Pulmonary artery endothelial cell (primary cell): ENCODE data around the gene QDPR. TPM values are rescaled to one million over a fixed set of nuclear protein-coding genes. Genes with fewer than 3 reads are reported as not detected.

Source experiments
- DNase-seq: peaks from one replicate; pipeline ENCODE4 v3.0.0-alpha.2; 2011; ENCODE audit warnings: low read depth, low spot score
- total RNA-seq: library from RNA; depleted of rRNA; stranded (reverse); fragments of >200 nt; gene quantifications from 2 replicates; pipeline ENCODE4 v1.2.3, GENCODE V29; 2014

The QDPR gene
- total RNA-seq, 1 donor from 2014 or later, result 28.9 TPM

DNA sequence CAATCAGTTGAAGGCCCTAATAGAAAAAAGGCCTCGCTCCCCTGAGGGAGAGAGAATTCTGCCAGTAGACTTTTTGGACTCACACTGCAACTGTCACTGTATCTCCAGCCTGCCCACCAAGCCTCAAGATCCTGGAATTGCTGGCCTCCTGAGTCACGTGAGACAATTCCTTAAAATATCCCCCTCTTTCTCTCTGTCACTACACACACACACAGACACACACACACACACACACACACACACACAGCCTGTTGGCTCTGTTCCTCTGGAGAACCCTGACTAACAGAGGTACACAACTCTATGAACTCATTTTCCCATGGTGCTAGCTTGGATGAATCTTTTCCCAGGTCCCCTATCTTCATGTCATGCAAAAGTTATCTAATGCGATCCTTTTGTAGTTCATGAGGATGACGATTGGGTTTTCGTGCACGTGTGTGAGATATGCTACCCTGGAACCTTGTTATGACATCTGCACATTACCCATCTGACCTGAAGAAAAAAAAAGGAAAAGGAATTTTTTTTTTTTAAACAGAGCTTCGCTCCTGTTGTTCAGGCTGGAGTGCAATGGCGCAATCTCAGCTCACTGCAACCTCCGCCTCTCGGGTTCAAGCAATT is 16.8 kb upstream of the QDPR start:
- no peak for DNase-seq

- no peak for DNase-seq
Observed at GRCh38 chr4:17526695-17527477, 15.0 kb upstream of the QDPR start.

- DNase-seq, result no peak
Observed at GRCh38 chr4:17523662-17524061, 11.8 kb upstream of the QDPR start.

DNA sequence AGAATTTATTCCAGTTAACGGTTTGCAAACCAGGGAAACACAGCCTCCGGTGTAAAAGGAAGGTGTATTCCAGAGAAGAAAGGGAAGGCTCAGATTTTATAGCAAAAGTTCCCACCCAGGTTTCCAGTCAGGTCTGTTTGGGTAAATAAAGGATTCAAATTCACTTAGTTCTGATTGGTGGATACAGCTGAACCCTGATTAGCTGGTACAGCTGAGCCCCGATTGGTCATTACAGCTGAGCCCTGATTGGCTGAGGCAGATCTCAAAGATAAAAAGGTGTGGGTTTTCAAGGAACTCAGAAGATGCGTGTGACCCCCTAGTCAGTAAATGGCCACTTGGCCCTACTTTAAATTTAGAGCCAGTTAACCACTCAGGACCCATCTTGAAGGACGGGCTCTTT is 9.7 kb upstream of the QDPR start:
- DNase-seq, result no peak

DNA sequence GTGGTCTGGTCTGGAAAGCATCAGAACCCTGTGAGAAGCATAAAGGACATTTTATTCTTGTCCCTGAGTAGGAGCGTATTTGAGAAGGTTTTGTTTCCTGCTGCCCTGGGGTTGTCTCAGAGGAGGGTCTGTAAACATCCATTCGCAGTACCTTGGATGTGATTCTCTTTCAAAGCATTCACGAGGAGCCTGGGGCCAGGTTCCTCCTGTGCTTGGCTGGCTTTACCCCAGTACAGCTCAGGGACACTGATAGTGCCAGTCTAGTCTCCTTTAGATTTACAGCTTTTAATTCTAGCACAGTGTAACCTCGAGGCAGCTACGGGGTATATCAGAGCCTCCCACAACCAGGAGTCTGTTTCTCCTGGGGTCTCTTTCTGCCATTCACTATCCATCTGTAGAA is 5.8 kb upstream of the QDPR start:
- DNase-seq, result no peak

DNA sequence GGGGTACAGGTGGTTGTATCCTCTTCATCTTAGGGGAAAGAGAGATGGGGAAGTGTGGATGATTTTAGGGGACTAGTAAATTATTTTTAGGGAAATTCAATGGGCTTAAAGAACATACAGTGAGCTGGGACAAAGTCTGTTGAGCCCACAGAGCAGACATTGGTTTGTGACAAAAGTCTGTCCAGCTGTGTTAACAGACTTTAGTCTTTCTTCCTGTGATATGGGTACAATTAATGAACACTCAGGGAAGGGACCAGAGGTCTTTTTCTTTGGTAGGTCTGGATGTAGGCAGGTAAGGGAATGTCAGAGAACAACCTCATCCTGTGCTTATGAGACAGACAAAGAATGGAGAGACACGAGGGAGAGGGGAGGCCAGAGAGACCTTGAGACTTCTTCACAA is 5.1 kb upstream of the QDPR start:
- DNase-seq, result no peak

GRCh38 chr4:17515445-17516407 is 3.8 kb upstream of the QDPR start:
- no peak for DNase-seq

- DNase-seq, result no peak
Observed at GRCh38 chr4:17514865-17515264, 3.0 kb upstream of the QDPR start, which contains the start of gene CLRN2. Gene CLRN2, plus strand, starts transcription at chr4:17515165. Its CDS starts 102 bp downstream, at chr4:17515267.

DNA sequence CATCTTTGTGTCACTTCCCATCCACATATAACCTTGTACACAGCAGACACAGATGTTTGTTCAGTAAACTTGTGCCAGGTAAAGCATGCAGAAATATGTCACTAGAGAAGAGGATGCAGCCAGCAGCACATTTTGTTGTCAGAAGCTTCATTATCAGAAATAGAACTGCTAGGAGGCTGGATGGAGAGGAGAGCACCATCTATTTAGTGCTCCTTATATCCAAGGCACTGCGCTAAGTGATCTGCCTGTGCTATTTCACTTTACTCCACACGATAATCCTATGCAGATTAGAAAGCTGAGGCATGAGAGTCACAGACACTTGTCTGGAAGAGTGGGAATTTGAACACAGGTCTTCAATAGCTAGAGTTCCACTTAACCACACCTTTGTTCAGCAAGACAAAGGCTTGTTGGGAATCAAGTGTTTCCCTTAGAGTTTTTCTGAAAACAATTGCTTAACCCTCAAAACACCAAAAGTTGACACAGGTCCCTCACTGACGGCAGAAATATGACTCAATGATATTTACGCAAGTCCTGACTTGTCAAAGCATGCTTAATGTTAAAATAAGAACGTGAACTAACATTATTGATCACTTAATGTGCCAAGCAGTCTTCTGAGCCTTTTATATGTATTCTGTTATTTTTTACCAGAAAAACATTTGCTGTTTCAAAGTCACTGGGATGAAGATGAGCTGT is 1.2 kb upstream of the QDPR start:
- DNase-seq, result no peak

DNA sequence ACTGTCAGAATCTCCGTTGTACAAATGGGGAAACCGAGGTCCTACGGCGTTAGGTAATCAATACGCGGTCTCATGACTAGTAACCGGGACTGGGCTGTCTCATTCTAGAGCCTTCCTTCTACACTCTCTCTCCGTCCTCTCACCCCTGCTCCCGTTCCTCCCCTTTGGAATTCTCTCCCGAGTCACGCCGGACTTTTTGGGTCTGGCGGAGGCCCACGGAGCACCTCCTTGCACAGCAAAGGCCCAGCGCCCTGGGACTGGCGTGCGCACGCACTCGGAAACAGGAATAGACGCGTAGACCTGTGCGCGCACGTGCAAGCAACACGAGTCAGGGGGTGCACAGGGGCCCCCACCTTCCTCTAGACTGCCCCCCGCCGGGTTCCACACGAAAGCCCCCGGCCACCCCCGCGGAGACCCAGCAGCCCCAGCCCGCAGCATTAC is 361 bp downstream of the QDPR start:
- no peak for DNase-seq

- DNase-seq, result no peak
Observed at GRCh38 chr4:17511051-17511450, 839 bp downstream of the QDPR start.

DNA sequence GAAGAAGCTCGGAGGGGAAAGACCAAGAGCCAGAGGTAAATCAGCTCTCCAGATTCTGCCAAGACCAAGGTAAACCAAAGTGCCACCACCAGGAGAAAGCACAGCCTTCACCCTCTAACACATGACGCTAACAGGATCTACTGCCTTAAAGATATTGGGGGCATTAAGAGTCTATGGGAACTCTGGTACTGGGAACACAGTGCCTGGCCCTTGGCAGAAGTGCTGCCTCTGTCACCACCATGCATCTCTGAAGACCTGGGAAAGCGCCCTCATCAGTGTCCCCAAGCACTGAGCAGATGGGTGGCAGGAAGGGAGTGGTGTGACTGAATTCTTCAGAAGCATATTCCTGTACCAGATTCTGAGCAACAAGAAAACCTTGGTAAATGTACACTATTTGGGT is 1.3 kb downstream of the QDPR start:
- DNase-seq, result no peak

DNA sequence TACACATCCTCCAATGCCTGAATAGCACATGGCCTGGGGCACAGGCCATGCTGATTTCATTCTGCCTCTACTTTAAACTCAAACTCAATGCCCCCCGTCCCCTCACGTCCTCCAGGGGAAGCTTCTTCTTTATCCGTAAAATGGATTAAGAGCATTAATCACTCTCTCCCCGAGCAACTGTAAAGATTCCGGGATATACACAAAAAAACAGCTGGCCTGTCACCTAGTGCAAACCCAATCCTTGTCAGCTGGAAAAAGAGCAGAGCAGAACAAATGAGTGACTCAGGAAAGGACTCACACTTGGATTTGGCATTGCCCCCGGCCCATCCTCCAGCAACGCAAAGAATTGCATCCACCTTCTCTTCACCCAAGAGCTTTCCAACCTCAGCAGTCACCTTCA is 7.8 kb downstream of the QDPR start:
- DNase-seq, result no peak

DNA sequence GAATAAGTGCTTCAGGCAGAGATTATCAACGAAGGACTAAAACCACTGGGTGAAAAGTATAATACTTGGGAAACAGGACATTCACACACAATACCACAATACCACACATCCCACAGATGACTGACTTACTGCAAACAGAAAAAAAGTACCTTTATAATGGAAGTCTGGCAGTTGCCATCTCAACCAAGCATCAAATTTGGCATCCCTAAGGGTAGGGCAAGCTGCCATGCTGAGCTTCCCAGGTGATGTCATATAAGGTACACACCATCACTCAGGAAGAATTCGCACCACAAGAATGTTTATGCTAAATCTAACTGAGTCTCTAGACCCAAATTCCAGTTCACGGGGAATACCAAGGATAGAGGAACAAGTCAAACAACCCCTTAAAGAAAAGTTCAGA is 9.1 kb downstream of the QDPR start:
- no peak for DNase-seq

DNA sequence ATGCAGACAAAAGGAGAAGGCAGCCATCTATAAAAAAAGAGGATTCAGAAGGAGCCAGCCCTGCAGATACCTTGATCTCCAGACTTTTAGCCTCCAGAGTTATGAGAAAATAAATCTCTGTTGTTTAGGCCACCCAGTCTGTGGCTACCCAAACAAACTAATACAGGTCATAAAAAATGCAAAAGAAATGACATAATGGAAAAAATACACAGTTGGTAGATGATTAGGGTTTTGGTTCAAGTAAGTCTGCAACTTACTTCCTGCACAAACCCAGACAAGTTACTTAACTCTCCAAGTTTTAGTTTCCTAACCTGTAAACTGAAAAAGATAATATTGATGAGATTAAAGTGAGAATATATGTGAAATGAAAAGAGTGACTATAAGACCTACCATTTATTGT is 11.3 kb downstream of the QDPR start:
- no peak for DNase-seq

GRCh38 chr4:17497890-17498523 is 13.9 kb downstream of the QDPR start:
- no peak for DNase-seq

DNA sequence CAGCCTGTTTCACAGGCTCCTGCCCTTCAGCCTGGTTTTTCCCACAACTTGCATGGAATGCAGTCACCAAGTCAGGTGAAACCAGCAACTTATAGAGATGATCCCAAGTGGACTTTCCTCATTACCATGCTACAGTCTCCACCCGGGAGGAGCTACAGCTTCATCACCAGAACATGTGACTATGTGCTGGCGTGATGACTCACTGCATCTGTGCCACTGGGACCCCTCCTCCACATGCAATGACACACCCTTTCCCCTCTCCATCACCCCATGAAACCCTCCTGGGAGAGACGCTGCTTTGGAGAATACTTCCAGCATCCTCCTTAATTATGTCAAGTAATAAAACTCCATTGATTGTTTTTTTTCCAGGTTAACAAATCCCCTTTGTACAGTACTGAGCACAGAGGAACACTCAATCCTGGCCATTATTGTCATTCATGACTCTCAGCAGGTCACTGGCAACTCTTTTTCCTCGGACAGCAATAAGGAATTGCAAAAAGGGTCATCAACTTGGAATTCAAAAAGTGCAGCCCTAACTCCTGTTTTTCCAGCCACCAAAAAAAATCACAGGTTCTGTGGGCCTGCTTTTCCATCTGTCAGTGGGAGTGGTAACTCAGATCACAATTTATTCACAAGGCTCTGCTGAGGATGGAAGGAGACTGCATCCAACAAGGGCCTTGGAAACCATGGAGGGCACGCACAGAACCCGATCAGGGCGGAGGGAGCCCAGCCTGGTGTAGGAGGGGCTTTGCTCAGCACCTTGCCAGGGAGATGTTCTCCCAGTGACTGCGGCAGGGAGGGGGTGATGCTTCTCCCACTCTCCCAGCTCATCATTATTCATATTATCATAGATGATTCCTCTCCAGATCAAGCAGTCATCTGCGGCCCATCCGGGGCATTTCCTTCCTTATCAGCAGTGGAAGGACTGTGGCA is 17.4 kb downstream of the QDPR start:
- no peak for DNase-seq

- no peak for DNase-seq
Observed at GRCh38 chr4:17493619-17494018, 18.3 kb downstream of the QDPR start.

- no peak for DNase-seq
Observed at GRCh38 chr4:17492876-17493275, 19.0 kb downstream of the QDPR start.
